GM12872 (cell line): ENCODE data around the gene RAB1A.

Experiments used
- TF ChIP-seq, protein P1 (sequence below): IDR thresholded peaks from 3 replicates; pipeline ENCODE4 v1.5.1; 2011; ENCODE audit warnings: low read depth, mild to moderate bottlenecking, low read length, moderate library complexity; ENCODE audit not compliant: insufficient read depth

RAB1A gene

DNA sequence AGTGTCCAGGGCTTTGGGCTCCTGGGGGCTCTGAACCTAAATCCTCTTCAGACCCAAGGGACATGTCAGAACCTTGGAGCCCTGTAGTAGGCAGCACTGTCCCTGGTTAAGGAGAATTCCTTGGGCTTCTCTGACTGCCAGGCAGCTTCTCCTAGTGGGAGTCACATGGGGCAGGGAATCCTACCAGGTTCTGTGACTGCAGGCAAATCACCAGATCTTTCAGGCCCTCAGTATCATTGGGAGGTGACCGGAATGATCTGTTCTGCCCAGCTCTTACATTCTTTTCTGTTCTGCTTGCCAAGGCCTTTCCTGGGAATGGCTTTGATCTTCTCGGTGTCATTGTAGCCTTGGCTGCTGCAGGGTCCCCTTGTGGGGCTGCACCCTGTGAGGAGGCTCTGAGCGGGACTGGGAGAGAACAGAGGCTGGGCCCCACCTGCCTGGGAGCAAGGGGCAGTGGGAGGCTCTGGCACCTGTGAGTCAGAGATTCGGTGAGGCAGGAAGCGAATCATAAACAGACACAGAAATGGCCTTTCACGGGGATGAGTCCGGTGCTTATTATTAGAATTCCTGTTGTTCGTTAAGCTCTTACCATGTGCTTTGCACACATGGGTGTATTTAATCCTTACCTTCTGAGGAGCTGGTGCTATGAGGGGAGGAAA lies 59.6 kb downstream of the RAB1A start:
- TF ChIP-seq, protein P1, sequence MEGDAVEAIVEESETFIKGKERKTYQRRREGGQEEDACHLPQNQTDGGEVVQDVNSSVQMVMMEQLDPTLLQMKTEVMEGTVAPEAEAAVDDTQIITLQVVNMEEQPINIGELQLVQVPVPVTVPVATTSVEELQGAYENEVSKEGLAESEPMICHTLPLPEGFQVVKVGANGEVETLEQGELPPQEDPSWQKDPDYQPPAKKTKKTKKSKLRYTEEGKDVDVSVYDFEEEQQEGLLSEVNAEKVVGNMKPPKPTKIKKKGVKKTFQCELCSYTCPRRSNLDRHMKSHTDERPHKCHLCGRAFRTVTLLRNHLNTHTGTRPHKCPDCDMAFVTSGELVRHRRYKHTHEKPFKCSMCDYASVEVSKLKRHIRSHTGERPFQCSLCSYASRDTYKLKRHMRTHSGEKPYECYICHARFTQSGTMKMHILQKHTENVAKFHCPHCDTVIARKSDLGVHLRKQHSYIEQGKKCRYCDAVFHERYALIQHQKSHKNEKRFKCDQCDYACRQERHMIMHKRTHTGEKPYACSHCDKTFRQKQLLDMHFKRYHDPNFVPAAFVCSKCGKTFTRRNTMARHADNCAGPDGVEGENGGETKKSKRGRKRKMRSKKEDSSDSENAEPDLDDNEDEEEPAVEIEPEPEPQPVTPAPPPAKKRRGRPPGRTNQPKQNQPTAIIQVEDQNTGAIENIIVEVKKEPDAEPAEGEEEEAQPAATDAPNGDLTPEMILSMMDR, result no peak

DNA sequence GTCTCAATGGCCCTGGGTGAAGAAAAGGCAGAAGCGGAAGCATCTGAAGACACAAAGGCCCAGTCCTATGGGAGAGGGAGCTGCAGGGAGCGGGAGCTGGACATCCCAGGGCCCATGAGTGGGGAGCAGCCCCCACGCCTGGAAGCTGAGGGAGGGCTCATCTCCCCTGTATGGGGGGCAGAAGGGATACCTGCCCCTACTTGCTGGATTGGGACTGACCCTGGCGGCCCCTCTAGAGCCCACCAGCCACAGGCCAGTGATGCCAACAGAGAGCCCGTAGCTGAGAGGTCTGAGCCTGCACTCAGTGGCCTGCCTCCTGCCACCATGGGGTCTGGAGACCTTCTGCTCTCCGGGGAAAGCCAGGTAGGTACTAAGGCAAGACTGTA lies 60.5 kb downstream of the RAB1A start:
- TF ChIP-seq, protein P1, result no peak

DNA sequence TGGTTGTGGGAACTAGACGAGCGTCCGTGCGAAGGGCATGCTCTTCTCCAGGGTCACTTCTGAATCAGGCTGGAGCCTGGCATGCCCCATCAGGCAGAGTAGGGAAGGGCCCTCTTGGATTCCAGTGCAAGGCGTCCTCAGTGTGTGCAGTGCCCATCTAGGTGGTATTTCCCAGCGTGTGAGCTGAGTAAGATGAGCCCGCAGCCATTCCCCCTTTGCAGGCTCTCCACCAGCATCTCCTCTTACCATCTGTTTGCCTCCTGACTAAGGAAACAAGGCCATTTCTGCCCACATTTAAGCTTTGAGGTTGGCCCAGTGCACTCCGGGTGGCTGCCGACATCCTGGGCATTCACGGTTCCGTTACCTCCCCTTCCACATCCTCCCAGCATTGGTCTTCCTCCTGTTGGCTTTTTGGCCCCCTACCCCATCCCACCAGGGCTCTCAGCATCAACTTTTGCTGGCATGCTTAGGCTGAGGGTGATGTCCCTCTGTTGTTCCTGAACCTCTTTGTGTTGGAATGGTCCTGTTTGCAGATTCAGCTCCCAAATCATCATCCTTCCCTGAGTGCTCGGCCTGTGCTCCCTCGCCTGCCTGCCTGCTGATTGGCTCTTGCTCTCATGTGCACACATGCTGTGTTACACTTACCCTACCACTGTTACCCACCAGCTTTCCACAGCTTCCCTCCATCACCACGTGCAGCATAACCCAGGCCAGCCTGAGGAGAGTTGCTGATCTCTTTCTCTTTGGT lies 61.9 kb downstream of the RAB1A start:
- TF ChIP-seq, protein P1, result no peak

GRCh38 chr2:65064728-65065552 lies 65.0 kb downstream of the RAB1A start:
- TF ChIP-seq, protein P1, result peak; percentile 97

- TF ChIP-seq, protein P1, result no peak
These were observed 66.8 kb downstream of the RAB1A start for GRCh38 chr2:65062843-65063825.

DNA sequence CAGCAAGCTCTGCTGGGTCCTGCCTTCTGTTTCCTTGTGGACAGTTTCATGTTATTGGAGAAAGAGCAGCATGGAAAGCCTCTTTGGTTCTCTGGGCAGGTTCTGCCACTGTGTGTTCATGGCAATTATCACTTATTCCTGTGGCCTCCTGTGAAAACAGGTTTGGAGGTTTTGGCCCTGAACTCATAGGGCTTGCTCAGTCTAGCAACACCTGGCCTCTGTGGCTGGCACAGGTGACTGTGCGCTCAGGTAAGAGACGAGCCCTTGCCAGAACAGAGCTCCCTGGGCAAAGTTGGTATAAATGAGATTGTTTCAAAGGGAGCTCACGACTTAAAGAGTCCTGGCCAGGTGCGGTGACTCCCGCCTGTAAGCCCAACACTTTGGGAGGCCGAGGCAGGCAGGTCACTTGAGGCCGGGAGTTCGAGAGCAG lies 68.0 kb downstream of the RAB1A start:
- TF ChIP-seq, protein P1, result no peak
